ENCODE measurements around the gene TMEM44.
"Not testable (repeated sequence)": the region's sequence is repeated elsewhere in the genome, so short reads cannot be mapped to it uniquely, and the experiment has no call there.

TMEM44 gene

DNA sequence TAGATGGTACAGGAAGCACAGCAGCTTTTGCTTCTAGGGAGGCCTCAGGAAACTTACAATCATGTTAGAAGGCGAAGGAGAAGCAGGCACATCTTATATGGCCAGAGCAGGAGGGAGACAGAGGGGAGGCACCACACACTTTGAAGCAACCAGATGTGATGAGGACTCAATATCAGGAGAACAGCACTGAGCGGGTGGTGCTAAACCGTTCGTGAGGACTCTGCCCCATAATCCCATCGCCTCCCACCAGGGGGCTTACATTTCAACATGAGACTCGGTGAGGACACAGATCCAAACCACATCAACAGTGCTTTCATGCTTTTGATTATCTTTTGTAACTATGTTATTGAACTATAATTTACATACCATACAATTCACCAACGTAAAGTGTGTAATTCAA lies 7.6 kb upstream of the TMEM44 start:
- no peak for DNase-seq (ENCODE audit: low spot score)

DNA sequence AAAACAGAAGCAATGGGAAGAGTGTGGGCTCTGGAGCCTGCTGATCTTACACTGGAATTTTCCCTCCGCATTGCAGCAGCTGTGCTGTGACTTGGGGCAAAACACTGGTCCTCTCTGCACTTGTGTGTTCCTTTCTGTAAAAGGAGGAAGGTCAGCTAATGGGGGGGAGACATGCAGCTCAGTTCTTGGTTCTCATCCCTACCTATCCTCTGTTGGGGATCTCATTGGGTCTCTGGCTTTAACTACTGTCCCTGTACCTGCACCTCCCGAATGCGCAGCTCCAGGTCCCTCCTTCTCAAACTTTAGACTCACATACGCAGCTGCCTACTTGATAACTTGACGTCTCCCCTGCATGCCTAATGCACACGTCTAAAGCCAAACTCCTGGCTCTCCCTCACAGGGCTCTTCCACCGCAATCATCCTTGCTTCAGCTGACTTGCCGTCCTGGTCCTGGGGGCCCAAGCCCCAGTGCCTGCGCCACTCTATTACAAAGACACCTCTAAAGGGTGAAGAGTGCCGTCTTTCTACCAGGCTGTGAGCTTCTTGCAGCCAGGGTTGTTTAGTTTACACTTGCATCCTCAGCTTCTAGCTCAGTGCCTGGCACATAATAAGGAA lies 5.9 kb upstream of the TMEM44 start:
- DNase-seq (ENCODE audit: low spot score) = no peak

DNA sequence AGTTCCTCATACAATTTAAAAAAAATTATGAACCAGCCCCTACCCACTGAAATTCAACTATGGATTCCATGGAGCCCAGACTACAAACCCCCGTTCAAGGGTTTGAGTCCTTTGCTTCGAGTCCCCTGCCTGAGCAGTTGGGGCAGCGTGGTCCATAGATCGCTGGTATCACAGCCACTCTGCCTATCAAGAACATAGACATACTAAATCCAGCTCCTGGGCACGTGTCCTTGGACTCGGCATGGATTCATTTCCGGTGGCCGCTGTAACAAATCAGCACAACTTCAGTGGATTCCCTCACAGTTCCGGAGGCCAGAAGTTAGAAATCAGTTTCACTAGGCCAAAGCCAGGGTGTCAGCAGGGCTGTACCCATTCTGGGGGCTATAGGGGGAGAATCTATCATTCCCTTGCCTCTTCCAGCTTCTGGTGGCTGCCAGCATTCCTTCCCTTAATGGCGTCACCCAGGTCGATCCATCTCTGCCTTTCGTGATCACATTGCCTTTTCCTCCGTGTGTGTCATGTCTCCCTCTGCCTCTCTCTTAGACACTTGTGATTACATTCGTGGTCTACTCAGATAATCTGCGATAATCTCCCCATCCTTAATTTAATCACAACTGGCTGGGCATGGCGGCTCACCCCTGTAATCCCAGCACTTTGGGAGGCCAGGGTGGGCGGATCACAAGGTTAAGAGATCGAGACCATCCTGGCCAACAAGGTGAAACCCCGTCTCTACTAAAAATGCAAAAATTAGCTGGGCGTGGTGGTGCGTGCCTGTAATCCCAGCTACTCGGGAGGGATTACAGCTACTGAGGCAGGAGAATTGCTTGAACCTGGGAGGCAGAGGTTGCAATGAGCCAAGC lies 4.6 kb upstream of the TMEM44 start:
- DNase-seq (ENCODE audit: low spot score) = no peak

DNA sequence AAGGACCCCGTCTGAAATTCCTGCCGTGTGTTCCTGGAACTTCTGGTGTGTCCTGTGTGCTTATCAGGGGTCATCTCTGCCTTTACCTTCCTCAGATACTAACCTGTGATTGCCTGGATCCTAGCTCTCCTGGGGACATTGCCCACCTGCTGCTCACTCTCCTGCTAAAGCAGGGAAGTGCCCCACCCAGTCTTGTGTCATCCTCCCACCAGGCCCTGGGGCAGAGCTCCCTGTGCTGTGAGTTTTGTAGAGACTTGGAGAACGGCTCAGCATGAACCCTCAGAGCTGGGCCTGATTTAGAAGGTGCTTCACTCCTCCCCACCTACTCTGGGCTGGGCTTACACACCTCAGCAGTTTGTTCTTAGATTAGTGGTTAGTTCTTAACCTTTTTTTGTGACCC lies 3.8 kb upstream of the TMEM44 start:
- DNase-seq (ENCODE audit: low spot score) = no peak

DNA sequence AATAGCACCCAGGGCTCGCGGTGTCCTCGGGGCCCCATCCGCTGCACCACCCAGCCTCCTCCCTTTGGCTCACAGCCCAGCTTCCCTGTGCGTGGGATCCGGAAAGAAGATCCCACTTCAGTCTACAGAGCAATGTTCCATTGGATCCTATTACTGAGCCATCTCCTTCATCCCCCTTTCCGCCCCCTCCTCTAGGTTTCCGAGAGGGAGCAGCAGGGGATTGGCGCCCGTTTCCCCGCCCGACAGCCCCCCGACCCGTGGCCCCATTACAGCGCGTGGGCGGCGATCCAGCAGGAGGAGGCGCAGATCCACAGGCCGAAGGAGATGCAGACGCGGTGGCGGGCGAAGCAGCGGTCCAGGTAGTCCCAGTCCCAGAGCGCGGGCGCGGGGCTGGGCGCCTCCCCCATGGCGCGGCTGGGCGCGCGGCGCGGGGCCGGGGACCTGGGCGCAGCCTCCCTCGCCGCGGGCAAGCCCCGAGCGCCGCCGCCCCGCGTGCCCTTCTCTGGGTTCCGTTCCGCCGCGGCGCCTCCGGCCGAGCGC lies 340 bp downstream of the TMEM44 start:
- no peak for DNase-seq (ENCODE audit: low spot score)

DNA sequence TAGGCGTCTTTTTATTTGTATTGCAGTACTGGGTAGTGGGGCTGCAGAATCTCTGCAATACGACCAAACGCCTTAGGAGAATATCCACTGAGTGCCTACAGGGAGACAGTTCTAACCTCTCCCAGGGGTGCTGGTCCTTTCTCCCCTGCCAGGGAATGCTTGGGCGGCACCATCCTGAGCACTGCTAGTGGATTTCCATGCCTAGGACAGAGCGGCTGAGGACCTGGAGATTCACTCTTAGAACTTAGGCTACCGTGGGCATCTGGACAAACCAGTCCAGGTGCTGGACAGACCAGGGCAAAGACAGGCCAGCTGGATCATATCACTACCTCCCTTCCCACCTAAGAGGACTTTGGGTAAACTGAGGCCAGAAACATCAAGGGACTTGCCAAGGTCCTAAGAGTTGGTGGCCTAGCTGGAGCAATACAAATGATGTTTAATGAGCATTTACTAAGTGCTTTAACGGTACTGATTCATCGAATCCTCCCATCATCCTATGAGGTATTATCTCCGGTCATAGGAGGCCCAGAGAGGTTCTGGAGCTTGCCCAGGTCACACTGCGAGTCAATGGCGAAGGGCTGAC lies 902 bp downstream of the TMEM44 start:
- DNase-seq (ENCODE audit: low spot score) = no peak

DNA sequence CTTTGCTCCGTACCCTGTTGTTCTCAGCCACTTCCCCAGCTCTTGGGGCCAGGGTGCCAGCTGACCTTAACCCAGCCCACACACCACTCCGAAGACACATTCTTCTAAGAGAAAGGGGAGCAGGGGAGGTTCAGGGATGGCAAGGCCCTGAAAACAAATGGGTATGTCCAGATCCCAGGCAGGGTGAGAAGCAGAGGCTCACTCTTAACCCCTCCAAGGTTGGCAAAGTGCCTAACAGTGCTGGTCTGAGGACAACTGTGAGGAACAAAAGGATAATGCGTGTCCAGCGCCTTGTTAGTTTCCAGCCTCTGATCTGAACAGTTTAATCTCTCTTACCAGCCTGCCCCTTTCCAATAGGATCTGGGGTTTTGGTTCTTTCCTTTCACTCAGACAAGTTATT lies 1.5 kb downstream of the TMEM44 start:
- no peak for DNase-seq (ENCODE audit: low spot score)

DNA sequence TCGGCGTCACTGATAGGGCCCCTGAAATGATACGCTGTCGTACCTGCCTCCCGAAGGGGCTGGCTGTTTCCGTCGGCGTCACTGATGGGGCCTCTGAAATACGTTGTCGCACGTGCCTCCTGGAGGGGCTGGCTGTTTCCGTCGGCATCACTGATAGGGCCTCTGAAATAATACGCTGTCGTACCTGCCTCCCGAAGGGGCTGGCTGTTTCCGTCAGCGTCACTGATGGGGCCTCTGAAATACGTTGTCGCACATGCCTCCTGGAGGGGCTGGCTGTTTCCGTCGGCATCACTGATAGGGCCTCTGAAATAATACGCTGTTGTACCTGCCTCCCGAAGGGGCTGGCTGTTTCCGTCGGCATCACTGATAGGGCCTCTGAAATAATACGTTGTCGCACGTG lies 2.5 kb downstream of the TMEM44 start:
- DNase-seq (ENCODE audit: low spot score) = not testable (repeated sequence)

DNA sequence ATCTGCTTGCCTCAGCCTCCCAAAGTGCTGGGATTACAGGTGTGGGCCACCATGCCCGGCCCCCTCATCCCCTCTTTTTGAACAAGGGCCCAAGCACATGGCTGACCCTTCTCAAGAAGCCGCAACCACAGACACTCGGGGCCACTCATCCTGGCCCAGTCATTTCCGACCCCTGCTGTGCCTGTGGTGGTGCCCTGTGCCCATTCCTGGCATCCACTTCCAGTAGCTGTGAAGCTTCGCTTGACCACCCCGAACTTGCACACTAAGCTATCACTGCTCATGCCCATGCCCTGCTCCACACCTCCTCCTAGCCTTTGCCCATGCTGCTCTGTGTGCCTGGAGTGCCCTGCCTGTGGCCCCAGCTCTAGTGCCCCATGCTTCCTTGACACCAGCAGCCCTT lies 8.3 kb downstream of the TMEM44 start:
- DNase-seq (ENCODE audit: low spot score) = no peak

DNA sequence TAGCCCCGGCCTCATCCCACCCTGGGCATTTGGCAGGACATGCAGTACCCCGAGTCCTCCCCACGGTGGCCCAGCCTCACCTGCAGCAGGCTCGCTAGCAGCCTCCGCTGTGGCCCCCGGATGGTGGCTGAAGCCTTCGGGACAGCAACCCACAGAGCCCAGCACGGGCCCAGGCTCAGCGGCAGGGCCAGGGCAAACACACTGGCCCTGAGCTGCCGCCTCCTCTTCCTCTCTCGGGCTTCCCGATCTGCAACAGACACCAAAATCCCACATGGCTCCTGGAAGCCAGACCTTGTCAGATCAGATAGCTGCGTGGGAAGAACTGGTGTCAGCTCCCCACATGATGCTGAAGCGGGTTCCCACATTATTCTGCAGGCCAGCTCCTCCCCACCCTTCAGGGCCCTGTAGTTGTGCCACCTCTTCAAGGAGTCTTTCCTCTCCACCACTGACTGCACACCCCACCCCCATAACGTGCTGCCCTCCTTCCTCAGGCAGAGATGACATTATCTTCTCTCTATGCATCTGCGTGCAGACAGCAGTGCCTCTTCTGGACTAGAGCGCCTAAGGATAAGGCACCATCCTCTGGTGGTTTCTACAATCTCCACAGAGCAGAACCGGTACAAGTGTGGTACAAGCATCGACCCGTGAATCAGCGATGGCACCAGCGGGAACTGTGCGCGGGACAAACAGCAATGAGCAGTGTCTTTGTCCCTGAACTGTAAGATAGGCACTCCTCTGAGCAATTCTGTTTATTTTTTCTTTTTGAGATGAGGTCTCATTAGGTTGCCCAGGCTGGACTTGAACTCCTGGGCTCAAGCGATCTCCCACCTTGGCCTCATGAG lies 9.5 kb downstream of the TMEM44 start:
- DNase-seq (ENCODE audit: low spot score) = peak; percentile 63

DNA sequence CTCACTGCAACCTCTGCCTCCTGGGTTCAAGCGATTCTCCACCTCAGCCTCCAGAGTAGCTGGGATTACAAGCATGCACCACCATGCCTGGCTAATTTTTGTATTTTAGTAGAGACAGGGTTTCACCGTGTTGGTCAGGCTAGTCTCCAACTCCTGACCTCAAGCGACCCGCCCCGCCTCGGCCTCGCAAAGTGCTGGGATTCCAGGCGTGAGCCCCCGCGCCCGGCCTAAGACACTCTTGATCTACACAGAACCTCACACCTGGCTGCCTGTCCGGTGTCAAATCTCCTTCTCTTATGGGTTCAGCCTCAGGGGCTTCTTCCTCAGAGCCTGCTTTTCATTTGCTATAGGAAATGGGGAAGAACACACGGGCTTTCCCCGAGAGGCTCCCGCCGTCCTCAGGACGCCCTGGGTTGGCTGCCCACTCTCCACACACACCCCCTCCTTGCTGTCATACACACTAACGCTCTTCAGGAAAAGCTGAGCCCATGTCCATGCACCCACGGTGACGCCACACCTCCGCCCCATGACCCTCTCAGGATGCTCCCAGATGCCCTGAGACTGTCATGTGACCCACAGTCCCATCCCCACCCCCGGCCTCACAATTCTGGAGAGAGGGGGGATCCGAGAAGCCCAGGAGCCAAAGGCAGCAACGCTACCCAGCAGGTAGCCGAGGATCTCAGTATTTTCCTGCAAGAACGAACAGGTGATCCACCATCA lies 10.4 kb downstream of the TMEM44 start:
- DNase-seq (ENCODE audit: low spot score) = no peak

DNA sequence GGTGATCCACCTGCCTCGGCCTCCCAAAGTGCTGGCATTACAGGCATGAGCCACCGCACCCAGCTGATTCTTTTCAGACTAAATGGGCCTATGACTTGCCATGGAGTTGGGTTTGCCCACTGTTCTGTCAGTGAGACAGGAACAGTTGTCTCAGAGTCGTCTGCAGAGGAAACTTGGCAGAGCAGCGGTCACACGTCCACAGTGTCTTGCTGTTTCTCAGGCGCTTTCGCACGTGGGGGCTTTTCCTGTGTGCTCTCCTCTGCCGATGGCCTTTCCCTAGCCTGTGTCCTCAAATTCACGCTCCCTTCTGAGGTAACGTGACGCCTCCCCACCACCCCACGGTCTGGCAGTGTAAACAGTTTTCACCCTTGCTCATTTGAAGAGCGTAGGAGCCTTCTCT lies 11.3 kb downstream of the TMEM44 start:
- DNase-seq (ENCODE audit: low spot score) = no peak

DNA sequence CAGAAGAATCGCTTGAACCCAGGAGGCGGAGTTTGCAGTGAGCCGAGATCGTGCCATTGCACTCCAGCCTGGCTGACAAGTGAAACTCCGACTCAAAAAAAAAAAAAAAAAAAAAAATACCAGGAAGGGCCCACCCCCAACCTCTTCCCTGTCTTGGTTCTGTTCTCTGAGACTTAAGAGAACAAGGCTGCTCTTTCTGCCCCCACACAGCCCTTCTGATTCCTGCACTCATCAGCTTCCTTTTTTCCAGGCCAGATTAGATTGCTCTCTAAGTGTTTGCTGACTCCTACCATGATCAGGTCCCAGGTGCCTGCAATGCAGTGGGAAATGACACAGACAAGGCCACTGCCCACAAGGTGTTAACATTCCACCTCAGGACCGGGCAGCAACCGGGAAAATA lies 13.0 kb downstream of the TMEM44 start:
- peak; percentile 49 for DNase-seq (ENCODE audit: low spot score)

DNA sequence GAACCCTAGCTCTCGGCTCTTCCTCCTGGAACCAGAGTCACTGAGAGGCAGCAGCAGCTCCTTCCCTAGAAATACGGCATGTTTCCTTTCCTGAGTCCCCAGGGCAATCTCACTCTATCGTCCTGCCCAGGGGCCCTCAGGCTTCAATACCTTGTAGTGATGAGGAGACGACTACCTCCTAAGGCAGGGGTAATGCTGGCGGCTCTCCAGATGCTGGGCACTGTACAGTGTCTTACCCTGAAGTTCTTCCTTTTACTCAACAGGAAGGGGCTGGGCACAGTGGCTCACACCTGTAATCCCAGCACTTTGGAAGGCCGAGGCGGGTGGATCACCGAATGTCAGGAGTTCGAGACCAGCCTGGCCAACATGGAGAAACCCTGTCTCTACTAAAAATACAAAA lies 13.5 kb downstream of the TMEM44 start:
- DNase-seq (ENCODE audit: low spot score) = no peak

DNA sequence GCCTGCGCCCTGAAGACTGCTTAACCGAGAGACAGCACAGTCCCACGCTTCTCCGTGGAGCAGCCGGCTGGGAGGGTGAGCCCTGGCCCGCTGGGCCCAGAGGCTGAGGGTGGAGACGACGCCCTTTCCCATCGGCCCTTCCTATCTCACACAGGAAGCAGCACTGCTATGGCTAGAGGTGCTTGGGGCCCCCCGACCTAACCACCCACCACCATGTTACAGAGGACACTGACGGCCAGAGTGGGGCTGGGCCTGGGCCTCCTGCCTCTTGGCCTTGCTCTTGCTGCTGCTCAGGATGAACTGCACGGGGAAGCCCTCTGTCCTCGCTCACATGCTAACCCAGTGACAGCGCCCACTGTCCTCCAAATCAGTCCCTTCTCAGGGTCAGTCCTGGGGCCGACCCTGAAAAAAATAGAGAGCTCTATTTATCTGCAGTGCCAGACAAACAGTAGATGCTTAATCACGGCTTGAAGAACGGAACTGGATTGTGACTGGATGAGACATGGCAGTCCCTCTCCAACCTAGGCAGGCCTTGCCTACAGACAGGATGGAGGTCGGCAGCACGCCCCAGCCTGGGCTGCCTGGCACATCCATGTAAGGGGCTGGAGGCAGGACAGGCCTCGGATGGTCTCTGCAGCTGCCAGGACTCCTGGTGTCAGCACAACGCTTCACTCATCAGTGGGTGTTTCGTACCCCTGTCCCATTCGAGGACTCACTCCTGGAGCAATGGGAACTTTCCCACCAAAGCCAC lies 14.2 kb downstream of the TMEM44 start:
- no peak for DNase-seq (ENCODE audit: low spot score)

DNA sequence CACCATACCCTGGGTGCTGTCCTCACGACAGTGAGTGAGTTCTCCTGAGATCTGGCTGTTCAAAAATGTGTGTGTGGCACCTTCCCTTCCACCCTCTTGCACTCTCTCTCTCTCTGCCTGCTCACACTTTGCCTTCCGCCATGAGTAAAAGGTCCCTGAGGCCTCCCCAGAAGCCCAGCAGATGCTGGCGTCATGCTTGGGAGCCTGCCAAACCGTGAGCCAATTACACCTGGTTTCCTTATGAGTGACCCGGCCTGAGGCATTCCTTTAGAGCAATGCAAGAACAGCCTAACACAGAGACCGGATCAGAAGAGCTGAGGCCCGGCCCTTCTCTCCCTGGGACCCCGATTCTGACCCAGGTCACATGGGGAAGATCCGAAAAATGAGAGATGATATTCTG lies 15.4 kb downstream of the TMEM44 start:
- DNase-seq (ENCODE audit: low spot score) = no peak

DNA sequence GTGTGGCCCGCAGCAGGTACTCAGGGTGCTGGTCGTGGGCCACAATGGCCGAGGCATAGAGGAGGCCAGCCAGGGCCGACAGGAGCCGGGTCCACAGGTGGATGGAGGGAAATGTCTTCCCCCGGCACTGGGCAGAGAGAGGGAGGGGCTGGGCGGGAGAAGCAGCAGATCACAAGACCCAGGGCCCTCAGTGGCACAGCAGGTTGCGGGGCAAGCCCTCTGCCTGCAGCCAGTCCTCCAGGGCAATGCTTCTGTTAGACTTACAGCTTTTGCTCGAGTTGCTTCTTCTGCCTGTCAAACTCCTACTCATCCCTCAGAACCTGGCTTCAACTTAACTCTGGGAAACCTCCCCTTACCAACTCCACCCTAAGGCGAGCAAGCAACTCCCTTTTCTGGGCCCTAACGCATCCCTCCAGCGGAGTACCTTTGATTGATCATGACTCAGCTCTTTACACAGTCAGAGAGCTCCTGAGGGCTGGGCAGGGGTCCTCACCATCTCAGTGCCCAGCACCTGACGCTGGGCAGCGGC lies 16.0 kb downstream of the TMEM44 start:
- no peak for DNase-seq (ENCODE audit: low spot score)

DNA sequence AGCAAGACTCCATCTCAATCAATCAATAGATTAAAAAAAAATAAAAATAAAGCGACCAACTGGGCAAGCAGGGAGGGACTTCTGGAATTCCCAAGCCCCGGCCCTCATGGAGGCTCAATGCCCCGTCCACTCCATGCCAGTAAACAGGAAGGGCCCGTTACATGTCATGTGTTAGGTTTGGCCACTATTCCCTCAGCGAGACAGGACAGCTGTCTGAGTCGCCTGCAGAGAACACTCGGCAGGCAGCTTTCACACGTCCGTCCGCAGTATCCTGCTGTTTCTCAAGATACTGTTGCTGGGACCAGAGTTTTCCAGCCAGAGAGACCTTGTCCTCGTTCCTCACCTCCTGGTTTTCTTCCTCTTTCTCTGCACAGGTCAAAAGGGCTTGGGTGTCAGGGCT lies 18.0 kb downstream of the TMEM44 start:
- no peak for DNase-seq (ENCODE audit: low spot score)

DNA sequence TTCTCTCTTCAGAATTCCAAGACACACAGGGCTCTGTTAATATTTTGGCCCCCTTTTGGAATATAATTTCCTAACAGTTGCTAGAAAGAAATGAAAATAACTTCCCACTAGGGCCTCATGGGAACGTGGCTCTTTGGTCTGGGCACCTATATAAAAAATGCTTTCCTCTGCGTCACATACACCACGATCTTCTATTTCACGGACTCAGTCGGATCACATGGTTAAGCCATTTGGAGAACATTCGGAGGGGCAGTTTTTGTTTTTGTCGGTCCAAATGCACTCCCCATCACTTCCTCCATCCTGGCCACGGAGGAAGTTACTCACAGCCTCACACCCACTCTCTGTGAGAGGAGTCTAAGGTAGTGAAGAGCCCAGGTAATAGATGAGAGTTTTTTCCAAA lies 21.0 kb downstream of the TMEM44 start:
- DNase-seq (ENCODE audit: low spot score) = no peak

DNA sequence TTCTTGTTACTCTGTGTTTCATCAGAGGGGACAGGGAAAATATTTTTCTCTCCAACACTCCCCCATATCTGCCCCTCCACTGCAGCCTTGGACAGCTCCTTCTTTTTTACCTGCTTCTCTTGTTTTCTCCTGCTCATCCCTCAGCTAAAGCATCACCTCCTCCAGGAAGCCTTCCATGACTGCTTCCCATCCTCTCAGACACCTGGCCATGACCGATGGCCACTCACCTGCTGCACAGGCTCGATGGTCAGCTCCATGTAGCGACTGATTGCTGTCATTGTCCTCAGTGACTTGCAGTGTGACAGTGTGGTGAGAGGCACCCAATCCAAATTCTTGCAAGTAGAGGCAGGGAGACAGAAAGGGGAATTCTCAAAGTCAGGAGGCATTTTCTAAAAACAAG lies 22.5 kb downstream of the TMEM44 start:
- DNase-seq (ENCODE audit: low spot score) = no peak

DNA sequence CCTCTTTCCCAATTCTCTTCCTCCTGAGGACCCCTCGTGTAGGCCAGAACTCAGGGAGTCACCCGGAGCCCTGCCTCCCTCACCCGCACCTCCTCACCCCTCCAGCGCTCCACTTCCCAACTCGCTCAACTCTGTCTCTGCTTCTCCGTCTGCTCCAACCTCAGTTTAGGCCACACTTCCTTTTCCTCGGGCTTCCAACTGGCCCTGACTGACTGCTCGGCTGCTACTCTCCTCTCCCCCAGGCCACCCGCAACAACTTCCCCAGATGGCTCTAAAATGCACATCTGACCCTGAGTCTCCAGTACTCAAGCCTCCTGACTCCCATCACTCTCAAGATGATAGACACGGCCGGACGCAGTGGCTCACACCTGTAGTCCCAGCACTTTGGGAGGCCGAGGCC lies 23.6 kb downstream of the TMEM44 start:
- DNase-seq (ENCODE audit: low spot score) = no peak
